GM18907 (cell line): ENCODE data around the gene SPATS2L.

ENCODE experiments used
- ATAC-seq: cut with Tn5 transposase; IDR thresholded peaks from one replicate; pipeline ENCODE4 v1.9.1; 2021; ENCODE audit warnings: mild to moderate bottlenecking, moderate library complexity; ENCODE audit not compliant: unreplicated experiment

The SPATS2L gene

DNA sequence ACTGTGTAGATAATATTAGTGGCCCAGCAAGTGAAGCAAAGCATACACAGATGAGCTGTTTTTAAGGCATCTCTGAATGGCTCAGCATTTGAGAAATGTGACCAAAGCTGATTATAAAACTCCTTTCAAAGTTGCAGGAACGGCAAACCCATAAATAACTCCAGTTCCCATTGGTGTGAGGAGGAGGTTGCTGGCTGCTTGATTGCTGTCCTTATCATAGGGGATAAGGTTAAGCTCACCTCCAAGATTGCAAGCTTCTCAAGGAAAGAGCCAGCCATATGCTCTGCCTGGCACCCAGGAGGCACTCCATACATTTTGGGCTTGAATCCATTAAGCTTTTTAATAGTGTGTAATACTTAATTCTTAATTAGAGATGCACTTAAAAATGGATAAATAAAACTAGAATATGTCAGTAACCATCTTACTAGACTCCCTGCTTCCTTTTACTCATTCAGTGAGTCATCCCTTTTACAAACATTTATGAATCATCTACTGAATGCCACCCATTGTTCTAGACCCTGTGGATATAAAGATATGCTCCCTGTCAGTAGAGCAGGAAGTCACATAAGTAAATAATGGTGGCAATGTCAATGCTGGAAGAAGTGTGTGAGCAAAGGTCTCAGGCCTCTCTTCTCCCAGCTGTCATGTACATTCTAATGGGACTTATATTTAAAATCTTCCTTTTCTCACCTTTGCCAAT lies 99.3 kb downstream of the SPATS2L start:
- ATAC-seq: peak; percentile 59

GRCh38 chr2:200406379-200406778 lies 99.9 kb downstream of the SPATS2L start:
- peak; percentile 80 for ATAC-seq

DNA sequence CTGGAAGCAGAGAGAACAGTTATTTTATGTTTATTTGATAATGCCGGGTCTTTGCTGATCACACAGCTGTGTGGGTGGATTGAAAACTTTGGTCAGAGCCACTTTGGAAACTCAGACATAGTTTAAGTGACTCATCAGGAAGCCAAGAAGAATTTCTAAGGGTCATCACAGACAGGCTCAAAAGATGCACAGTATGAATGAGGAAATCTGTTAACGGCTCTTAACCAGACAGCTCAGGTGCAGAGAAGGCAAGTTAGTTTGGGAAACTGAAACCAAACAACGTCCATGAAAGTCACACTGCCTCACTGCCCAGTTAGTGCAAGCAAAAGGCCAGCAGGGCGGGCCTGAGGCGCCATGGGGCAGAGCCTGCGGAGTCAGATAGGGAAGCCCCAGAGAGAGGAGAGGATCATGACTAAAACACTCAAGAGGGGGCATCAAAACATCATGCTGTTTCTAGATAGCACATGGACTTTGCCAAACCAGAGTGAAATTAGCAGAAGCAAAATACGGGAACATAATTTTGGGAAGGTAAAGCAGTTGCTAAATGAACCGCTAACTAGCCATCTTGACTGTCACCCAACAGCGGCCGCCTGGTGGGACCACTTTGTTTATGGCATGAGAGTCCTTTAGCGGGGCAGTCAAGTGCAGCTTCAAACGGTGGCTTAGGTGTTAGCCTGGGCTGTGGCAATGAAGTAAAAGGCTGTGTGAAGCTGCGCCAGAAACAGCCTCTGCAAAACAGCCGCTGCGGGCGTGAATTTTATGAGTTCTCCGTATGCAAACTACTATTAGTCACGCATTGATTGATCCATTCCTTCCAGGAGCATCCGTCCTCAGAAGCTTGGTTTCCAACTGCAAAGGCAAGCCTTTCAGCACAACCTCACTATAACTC lies 102.2 kb downstream of the SPATS2L start:
- ATAC-seq: peak; percentile 41

GRCh38 chr2:200411831-200412230 lies 105.3 kb downstream of the SPATS2L start:
- ATAC-seq: no peak

- no peak for ATAC-seq
Measured at GRCh38 chr2:200414367-200414766, 107.9 kb downstream of the SPATS2L start.

DNA sequence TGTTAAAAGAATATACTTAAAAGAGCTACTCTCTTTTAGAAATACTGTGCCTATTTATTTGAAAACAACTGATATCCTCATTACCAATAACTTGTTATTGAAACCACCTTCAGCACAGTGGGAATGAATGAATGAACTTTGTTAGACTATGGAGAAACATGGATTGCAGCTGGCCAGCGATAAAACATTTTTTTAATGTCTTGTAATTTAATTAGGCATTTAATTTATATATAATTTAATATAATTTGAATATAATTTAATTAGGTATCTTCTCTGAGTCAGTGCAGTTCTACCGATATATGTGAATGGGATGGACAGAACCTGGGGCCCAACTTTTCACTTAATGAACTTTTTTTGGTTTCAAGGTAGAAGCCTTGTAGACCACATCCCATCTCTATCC lies 109.0 kb downstream of the SPATS2L start:
- ATAC-seq: no peak

- ATAC-seq: no peak
Measured at GRCh38 chr2:200416878-200417277, 110.4 kb downstream of the SPATS2L start.

DNA sequence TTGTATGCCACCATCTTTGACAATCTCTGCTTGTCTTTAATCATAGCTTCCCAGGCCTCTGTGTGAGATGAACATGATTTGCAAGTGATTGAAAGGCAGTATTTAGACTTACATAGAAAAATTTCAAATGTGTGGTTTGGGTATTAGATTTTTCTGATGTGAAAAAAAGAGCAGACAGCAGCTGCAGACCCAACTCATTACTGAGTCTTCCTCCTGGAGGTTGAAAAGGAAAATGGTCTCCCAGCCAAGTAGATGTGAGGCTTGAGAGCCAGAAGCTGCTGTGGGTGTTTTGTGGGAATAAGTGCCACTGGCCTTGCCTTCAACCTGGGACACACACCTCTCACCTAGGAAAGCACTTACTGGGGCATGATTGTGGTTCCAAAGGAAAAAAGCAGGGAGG lies 110.9 kb downstream of the SPATS2L start:
- no peak for ATAC-seq

DNA sequence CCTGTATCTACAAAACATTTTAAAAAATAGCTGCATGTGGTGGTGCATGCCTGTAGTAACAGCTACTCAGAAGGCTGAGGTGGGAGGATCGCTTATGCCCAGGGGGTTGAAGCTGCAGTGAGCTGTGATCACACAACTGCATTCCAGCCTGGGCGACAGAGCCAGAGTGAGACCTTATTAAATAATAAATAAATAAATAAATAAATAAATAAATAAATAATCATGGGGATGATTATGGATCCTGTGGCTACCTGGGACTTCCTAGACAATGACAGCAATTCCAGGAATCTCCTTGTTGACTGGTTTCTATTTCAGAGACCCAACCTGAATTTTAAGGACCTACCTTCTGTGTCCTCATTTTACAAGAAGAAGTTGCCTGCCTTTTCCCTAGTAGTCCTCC lies 111.9 kb downstream of the SPATS2L start:
- no peak for ATAC-seq

- ATAC-seq: no peak
Measured at GRCh38 chr2:200419325-200419724, 112.8 kb downstream of the SPATS2L start.

GRCh38 chr2:200421270-200421669 lies 114.8 kb downstream of the SPATS2L start:
- no peak for ATAC-seq

- no peak for ATAC-seq
Measured at GRCh38 chr2:200422071-200422470, 115.6 kb downstream of the SPATS2L start.

DNA sequence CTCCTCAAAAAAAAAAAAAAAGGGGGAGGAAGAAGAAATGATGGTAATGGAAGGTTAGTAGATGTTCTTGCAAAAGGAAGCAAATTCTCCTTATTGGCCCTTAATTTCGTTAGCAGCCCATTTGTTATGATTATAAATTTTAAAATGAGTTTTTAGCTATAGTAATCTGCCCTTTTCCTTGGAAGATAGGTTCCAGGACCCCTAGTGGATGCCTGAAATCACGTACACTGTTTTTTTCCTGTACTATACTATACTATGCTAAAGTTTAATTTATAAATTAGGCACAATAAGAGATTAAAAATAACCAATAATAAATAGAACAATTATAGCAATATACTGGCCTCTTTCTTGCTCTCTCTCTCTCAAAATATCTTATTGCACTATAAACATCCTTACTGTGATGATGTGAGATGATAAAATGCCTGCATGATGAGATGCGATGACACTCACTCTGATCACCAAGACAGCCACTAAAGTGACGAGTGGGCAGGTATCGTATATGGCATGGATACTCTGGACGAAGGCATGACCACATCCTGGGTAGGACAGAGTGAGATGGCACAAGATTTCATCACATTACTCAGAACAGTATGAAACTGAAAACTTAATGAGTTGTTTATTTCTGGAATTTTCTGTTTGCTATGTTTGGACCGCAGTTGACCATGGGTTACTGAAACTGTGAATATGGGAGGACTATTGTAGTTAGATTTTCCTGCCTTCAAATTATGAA lies 116.2 kb downstream of the SPATS2L start:
- ATAC-seq: no peak

DNA sequence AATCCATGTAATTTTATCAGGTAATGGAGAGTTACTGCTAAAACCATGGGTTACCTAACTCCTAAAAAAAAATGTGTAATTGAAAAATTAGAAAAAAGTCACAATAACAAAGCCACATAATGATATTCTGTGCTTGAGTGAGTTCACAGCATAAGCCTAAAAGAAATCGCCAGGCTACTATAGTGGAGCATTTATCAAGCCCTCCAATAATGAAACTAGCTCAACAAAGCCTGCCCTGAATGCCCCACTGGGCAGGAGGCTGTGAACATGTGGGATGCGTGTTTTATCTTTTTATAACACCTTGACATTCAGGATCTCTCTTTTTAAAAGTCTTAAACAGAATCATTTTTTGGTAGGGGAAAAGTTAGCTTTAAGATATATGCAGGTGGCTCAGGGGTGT lies 117.0 kb downstream of the SPATS2L start:
- no peak for ATAC-seq

DNA sequence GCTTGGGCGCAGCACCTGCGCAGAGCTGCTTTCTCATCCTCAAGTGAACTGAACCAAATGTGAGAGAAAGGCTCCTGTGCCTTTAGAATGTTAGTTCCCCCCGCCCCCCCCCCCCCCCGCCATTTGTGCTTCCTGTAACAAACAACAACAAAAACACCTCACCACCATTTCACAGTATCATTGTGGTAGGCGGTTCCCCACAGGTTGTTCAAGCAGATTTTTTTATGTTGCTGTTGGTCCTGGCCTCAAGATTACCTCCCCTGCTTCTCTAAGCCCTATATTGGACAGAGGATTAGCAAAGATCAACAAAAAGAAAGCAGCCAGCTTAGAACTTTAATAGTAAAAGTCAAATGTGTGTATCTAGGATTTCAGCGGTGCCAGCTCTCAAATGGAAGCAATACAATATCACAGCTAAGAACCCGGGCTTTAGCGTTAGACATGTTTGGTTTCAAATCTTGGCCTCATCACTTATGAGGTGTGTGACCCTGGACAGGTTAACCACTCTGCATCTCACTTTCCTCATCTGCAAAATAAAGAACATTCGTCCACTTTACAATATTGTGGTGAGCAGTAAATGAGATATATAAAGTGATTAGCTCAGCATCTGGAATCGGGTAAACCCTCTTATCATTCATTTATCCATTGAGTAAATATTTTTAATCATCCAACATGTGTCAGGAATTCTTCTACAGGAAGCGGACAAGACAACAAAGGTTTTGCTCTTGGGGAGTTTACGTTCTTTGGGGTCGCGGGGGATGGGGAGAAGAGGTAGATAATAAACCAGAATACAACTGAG lies 118.7 kb downstream of the SPATS2L start:
- ATAC-seq: no peak

DNA sequence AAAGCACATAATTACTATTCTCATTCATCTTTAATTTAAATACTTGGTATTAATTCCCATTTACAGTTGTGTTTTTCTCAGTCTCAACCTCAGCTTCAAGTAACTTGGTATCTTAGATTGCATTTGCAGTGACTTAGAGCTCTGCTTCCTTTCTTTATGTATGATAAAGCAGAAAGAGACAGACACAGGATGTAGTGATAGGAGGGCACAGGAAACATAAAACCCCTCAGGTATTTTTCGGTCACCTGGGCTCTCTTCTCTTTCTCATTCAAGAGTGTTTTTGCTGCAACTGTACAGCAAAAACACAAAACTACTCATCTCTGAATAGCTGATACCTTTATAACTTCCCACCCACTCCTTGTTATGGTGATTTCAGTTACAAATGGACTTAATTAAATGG lies 120.3 kb downstream of the SPATS2L start:
- ATAC-seq: no peak

DNA sequence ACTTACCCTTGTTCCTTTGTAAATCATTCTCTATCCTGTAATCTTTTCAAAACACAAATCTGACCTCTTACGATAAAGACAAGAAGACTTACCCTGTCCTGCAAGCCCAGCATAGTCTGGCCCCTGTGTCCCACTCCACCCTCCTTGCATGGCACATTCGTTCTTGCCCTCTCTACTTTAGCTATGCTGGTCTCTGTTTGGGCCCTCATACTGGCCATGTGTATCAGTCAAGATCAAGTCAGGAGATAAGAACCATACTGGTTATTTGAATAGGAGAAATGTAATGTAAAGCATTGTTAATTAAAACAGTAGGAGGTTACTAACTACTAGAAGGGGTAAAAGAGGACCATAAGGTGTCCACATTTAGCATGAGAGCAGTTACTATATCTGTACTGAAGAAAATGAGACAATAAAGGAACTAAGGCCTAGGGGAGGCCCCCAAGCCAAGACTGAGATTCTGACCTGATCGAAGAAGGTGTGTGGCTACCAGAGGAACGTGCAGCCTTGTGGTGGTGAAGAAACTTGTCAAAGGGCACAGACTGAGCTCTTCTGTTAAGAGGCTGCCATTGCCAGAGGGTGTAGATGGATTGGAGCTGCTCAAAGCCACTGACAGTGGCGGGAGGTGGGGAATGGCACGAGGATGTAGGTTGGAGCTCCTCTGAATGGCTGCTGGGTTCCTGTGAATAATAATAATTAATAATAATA lies 122.6 kb downstream of the SPATS2L start:
- no peak for ATAC-seq

DNA sequence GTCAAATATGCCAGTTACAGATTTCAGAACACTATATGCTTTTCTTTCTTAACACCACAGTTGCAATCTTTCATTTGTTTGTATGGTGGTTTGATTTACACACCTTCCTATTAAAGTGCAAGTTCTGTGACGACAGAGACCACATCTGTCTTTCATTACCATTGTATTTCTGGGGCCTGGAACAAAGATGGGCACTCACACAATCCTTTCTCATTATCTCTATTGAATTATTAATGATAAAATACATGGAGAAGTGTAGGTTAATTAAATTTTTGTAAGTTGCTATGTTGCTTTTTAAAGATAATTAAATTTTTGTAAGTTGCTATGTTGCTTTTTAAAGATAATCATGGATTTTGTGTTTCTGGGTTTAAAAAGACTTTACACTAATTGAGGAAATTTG lies 123.5 kb downstream of the SPATS2L start:
- no peak for ATAC-seq

DNA sequence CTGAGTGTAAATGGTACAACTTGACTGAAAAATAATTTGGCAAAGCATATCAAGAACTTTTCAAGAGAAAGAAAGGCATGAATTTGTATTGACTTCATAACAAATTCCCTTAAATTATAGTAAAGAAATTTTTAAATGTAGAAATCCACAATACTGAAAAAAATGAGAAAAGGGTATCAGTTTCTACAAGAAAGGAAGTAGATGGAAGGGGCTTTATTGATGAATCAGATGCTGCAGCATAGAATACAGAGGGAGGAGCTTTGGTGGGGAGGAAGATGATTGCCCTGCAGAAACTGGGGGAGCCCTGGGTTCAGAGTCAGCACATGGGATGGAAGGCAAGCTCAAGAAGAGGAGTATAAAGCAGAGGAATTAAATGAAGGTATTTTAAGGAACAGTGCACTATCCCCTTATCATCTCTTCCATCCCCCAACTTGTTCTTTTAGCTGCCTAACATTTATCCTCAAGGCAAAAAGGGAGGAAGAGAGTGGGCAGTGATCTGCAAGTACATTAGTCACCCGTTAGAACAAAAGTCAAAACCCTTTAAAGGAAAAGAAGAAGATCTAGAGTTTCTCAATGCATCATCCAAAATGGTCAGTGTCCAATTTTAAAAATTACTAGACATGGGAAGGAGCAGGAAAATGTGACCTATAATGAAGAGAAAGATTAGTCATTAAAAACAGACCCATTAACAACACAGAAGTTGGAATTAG lies 125.7 kb downstream of the SPATS2L start:
- no peak for ATAC-seq

- no peak for ATAC-seq
Measured at GRCh38 chr2:200435379-200435778, 128.9 kb downstream of the SPATS2L start.
